Neuronal stem cell (in vitro differentiated cells): ENCODE results near the gene OSBPL10.

Source experiments
- DNase-seq: peaks from one replicate; pipeline ENCODE4 v3.0.0-alpha.2; 2013; ENCODE audit warnings: low spot score
- H2AFZ ChIP-seq: one replicate; pipeline ENCODE4 v1.6.1; 2013; ENCODE audit warnings: mild to moderate bottlenecking, low read length, inconsistent platforms
- H2AK5ac ChIP-seq: 2 replicates; pipeline ENCODE4 v1.6.1; 2013; ENCODE audit warnings: low read depth, mild to moderate bottlenecking, inconsistent platforms, low read length, moderate library complexity, mixed read lengths
- H2BK120ac ChIP-seq: 2 replicates; pipeline ENCODE4 v1.6.1; 2013; ENCODE audit warnings: low read depth, mild to moderate bottlenecking, inconsistent platforms, low read length, moderate library complexity, mixed read lengths
- H2BK12ac ChIP-seq: one replicate; pipeline ENCODE4 v1.6.1; 2013; ENCODE audit warnings: low read length, inconsistent platforms
- H2BK15ac ChIP-seq: 2 replicates; pipeline ENCODE4 v1.6.1; 2013; ENCODE audit warnings: mild to moderate bottlenecking, low read length, inconsistent platforms, mixed read lengths
- H2BK5ac ChIP-seq: one replicate; pipeline ENCODE4 v1.6.1; 2013; ENCODE audit warnings: inconsistent platforms, mild to moderate bottlenecking, low read length, moderate library complexity
- H3K14ac ChIP-seq: one replicate; pipeline ENCODE4 v1.6.1; 2013; ENCODE audit warnings: low read length, inconsistent platforms
- H3K18ac ChIP-seq: 2 replicates; pipeline ENCODE4 v1.6.1; 2013; ENCODE audit warnings: low read length, inconsistent platforms
- H3K23ac ChIP-seq: 2 replicates; pipeline ENCODE4 v1.6.1; 2013; ENCODE audit warnings: low read depth, mild to moderate bottlenecking, mixed read lengths, low read length, inconsistent platforms; ENCODE audit not compliant: poor library complexity
- H3K27ac ChIP-seq: replicated peaks from 3 replicates; pipeline ENCODE4 v1.5.1; 2013; ENCODE audit warnings: low read length, inconsistent platforms
- H3K27me3 ChIP-seq, 3 experiments: 2 replicates each; pipeline ENCODE4 v1.6.1; 2013; ENCODE audit warnings: low read length in 3 of 3, mild to moderate bottlenecking in 2 of 3, inconsistent platforms in 1 of 3, low read depth in 1 of 3, mixed read lengths in 1 of 3, moderate library complexity in 1 of 3; ENCODE audit not compliant: control insufficient read depth in 3 of 3, insufficient read depth in 3 of 3
- H3K36me3 ChIP-seq, 2 donors: replicated peaks in 1 of 2; 2 replicates each; pipeline ENCODE4 v1.6.1; 2013; ENCODE audit warnings: low read length in 2 of 2; ENCODE audit not compliant: control insufficient read depth in 2 of 2, insufficient read depth in 2 of 2
- H3K4ac ChIP-seq: 2 replicates; pipeline ENCODE4 v1.6.1; 2013; ENCODE audit warnings: inconsistent platforms, mild to moderate bottlenecking, low read length, moderate library complexity
- H3K4me1 ChIP-seq, 2 donors: 1 replicate in 1 of 2; 2 replicates in 1 of 2; pipeline ENCODE4 v1.6.1; 2013; ENCODE audit warnings: low read length in 2 of 2, low read depth in 1 of 2; ENCODE audit not compliant: control insufficient read depth in 2 of 2, insufficient read depth in 1 of 2
- H3K4me2 ChIP-seq: one replicate; pipeline ENCODE4 v1.6.1; 2013; ENCODE audit warnings: mild to moderate bottlenecking, low read length, inconsistent platforms; ENCODE audit not compliant: insufficient read depth, poor library complexity, severe bottlenecking
- H3K4me3 ChIP-seq, 2 donors: 2 replicates each; pipeline ENCODE4 v1.5.1; 2013; ENCODE audit warnings: low read length in 2 of 2, mild to moderate bottlenecking in 2 of 2, inconsistent platforms in 1 of 2, moderate library complexity in 1 of 2
- H3K79me1 ChIP-seq: one replicate; pipeline ENCODE4 v1.6.1; 2013; ENCODE audit warnings: low read depth, mild to moderate bottlenecking, inconsistent platforms, low read length, moderate library complexity
- H3K9ac ChIP-seq: one replicate; pipeline ENCODE4 v1.6.1; 2013; ENCODE audit warnings: mild to moderate bottlenecking, low read depth, low read length, inconsistent platforms; ENCODE audit not compliant: poor library complexity
- H3K9me3 ChIP-seq, 2 donors: replicated peaks in 1 of 2; 2 replicates each; pipeline versions ENCODE3 to v1.6.1; 2013; ENCODE audit warnings: low read length in 2 of 2, mild to moderate bottlenecking in 2 of 2, inconsistent platforms in 1 of 2, low read depth in 1 of 2, mixed read lengths in 1 of 2, moderate library complexity in 1 of 2; ENCODE audit not compliant: control insufficient read depth in 2 of 2, insufficient read depth in 1 of 2
- H4K8ac ChIP-seq: one replicate; pipeline ENCODE4 v1.6.1; 2013; ENCODE audit warnings: low read depth, mild to moderate bottlenecking, inconsistent platforms, low read length, moderate library complexity
- H4K91ac ChIP-seq: one replicate; pipeline ENCODE4 v1.6.1; 2013; ENCODE audit warnings: low read length, low read depth, mild to moderate bottlenecking, inconsistent platforms; ENCODE audit not compliant: poor library complexity
- WGBS, 2 donors: extraction: QIAGEN DNeasy Blood & Tissue Kit; methylation state at CpG; one replicate each; pipeline ENCODE4 v1.1.7; 2013; ENCODE audit warnings: missing lambda C conversion rate in 2 of 2, mixed read lengths in 1 of 2; ENCODE audit not compliant: insufficient read length in 2 of 2, insufficient replicate concordance in 1 of 2; ENCODE audit errors: extremely low coverage in 2 of 2; 5-methylcytosine and 5-hydroxymethylcytosine counted together

Gene OSBPL10

GRCh38 chr3:31936420-31937060, 44.5 kb downstream of the OSBPL10 start:
- no peaks in the 10 kb centered on the region for H3K4me1 ChIP-seq
- no peaks in the 10 kb centered on the region for H3K36me3 ChIP-seq
- H2BK120ac ChIP-seq: no peak overlapping the region
- H3K9me3 ChIP-seq: peaks cover 0 to 3% of the 10 kb centered on the region in 2 donors
- no peak overlapping the region for H3K4ac ChIP-seq
- DNase-seq: no peak
- no peak overlapping the region for H2BK5ac ChIP-seq
- H2AFZ ChIP-seq: no peak overlapping the region
- H4K91ac ChIP-seq: no peak overlapping the region
- no peak overlapping the region for H3K23ac ChIP-seq
- H3K14ac ChIP-seq: no peak overlapping the region
- no peak overlapping the region for H3K27ac ChIP-seq
- no peak overlapping the region for H2AK5ac ChIP-seq
- WGBS, 2 donors: no CpG with 5 or more reads among the region's 1 CpG
- no peaks in the 10 kb centered on the region for H3K79me1 ChIP-seq
- no peak overlapping the region for H3K9ac ChIP-seq
- H2BK12ac ChIP-seq: no peak overlapping the region
- H3K18ac ChIP-seq: no peak overlapping the region
- H3K4me3 ChIP-seq: no peak overlapping the region
- no peak overlapping the region for H4K8ac ChIP-seq
- H2BK15ac ChIP-seq: no peak overlapping the region
- no peak overlapping the region for H3K4me2 ChIP-seq
- H3K27me3 ChIP-seq: no peaks in the 10 kb centered on the region

DNA sequence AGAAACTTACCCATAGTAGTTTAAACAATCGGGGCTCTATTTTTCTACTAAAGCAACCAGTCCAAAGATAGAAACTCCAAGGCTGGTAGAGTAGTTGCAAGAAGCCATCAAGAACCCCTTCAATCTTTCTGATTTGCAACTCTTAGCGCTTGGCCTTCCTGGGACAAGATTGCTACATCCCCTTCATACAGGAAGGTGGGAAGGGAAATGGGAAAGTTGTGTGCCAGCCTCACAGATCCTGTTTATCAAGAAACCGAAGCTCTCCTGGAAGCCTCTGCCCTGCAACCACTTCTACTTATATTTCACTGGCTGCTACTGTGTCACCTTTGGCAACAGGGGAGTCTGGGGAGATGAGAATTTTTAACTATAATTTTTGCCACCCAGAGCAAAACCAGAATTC, 46.2 kb downstream of the OSBPL10 start:
- H2BK15ac ChIP-seq: no peak overlapping the region
- H3K9me3 ChIP-seq: peaks cover 0 to 3% of the 10 kb centered on the region in 2 donors
- H3K4me1 ChIP-seq: no peaks in the 10 kb centered on the region
- no peaks in the 10 kb centered on the region for H3K36me3 ChIP-seq
- DNase-seq: no peak
- H2BK120ac ChIP-seq: no peak overlapping the region
- no peak overlapping the region for H2BK12ac ChIP-seq
- H3K27me3 ChIP-seq: no peaks in the 10 kb centered on the region
- no peak overlapping the region for H3K4me3 ChIP-seq
- no peak overlapping the region for H3K9ac ChIP-seq
- no peak overlapping the region for H3K4ac ChIP-seq
- no peak overlapping the region for H3K27ac ChIP-seq
- H3K4me2 ChIP-seq: no peak overlapping the region
- no peak overlapping the region for H2BK5ac ChIP-seq
- H3K23ac ChIP-seq: no peak overlapping the region
- H3K18ac ChIP-seq: no peak overlapping the region
- no CpG with 5 or more reads among the region's 3 CpGs for WGBS, 2 donors
- H2AK5ac ChIP-seq: no peak overlapping the region
- no peak overlapping the region for H2AFZ ChIP-seq
- no peak overlapping the region for H4K8ac ChIP-seq
- H4K91ac ChIP-seq: no peak overlapping the region
- H3K79me1 ChIP-seq: no peaks in the 10 kb centered on the region
- H3K14ac ChIP-seq: no peak overlapping the region

- no peak overlapping the region for H4K8ac ChIP-seq
- no peak for DNase-seq
- H3K18ac ChIP-seq: no peak overlapping the region
- no peaks in the 10 kb centered on the region for H3K27me3 ChIP-seq
- no peak overlapping the region for H2BK12ac ChIP-seq
- no peaks in the 10 kb centered on the region for H3K79me1 ChIP-seq
- H3K4me1 ChIP-seq: no peaks in the 10 kb centered on the region
- no peak overlapping the region for H2AFZ ChIP-seq
- no peak overlapping the region for H3K23ac ChIP-seq
- H3K4ac ChIP-seq: no peak overlapping the region
- H4K91ac ChIP-seq: no peak overlapping the region
- peaks cover 0 to 3% of the 10 kb centered on the region in 2 donors for H3K9me3 ChIP-seq
- H3K4me3 ChIP-seq: no peak overlapping the region
- H2BK15ac ChIP-seq: no peak overlapping the region
- no CpG with 5 or more reads among the region's 1 CpG for WGBS, 2 donors
- H3K27ac ChIP-seq: no peak overlapping the region
- no peak overlapping the region for H3K14ac ChIP-seq
- H3K9ac ChIP-seq: no peak overlapping the region
- no peaks in the 10 kb centered on the region for H3K36me3 ChIP-seq
- H2BK120ac ChIP-seq: no peak overlapping the region
- no peak overlapping the region for H2BK5ac ChIP-seq
- no peak overlapping the region for H3K4me2 ChIP-seq
- H2AK5ac ChIP-seq: no peak overlapping the region
Observed at GRCh38 chr3:31934018-31934417, 47.0 kb downstream of the OSBPL10 start.

DNA sequence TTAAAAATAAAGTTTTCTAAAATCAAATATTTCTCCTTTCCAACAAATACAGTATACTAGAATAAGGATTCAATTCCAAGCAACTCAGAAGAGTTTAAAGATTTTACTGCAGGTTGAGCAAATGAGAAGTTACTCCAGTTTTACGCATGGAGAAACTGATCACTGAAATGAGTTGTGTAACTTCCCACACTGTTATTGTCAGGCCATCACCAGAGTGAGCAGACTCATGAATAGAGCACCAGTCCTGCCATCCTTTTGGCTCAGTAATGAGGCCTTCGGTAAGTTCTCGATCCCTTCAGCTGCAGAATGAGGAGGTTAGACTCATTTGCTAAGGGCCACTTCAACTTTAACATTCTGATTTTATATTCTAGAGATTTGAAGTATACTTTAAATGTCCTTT, 48.1 kb downstream of the OSBPL10 start:
- Histone ChIP-seq H4K91ac (no peak overlapping the region), H3K4me3 (no peak overlapping the region), H3K9ac (no peak overlapping the region), H2AFZ (no peak overlapping the region), H3K36me3 (no peaks in the 10 kb centered on the region), H3K18ac (no peak overlapping the region), H3K14ac (no peak overlapping the region), H3K4me1 (no peaks in the 10 kb centered on the region), H3K9me3 (peaks cover 0 to 2% of the 10 kb centered on the region in 2 donors), H2BK15ac (no peak overlapping the region), H3K27ac (no peak overlapping the region), H3K4me2 (no peak overlapping the region), H3K27me3 (no peaks in the 10 kb centered on the region), H4K8ac (no peak overlapping the region), H3K79me1 (peaks cover 2% of the 10 kb centered on the region), H2BK5ac (no peak overlapping the region), H2BK120ac (no peak overlapping the region), H2AK5ac (no peak overlapping the region), H2BK12ac (no peak overlapping the region), H3K4ac (no peak overlapping the region), H3K23ac (no peak overlapping the region)
- WGBS, 2 donors: no CpG with 5 or more reads among the region's 3 CpGs
- DNase-seq: no peak
